Measurements from ENCODE around the gene C1orf232. TPM values are rescaled to one million over a fixed set of nuclear protein-coding genes. Genes with fewer than 3 reads are reported as not detected.

C1orf232 gene
- total and polyA plus RNA-seq, 2 of the 13 experiments (the other 11 are each of a cell fraction or from before 2014, with no cell fraction given), result not detected

GRCh38 chr1:26181586-26182382 is 13.0 kb upstream of the C1orf232 start:
- no TSS peak for BruUV-seq (replicated peaks)
- Histone ChIP-seq H3K9ac (ENCODE audit: insufficient read depth, low read depth, low read length) (no peak overlapping the region), H3K4me3 (replicated peaks in 1 of 3; ENCODE audit: insufficient read depth in 1 of 3, low read depth in 2 of 3, low read length in 3 of 3) (no peak overlapping the region), H4K20me1 (ENCODE audit: insufficient read depth, low read length) (no peaks in the 10 kb centered on the region), H3K4me1 (ENCODE audit: insufficient read depth, low read length) (peaks cover 22% of the 10 kb centered on the region), H3K36me3 (replicated peaks in 1 of 2; ENCODE audit: control insufficient read depth in 1 of 2, insufficient read depth in 2 of 2, low read length in 2 of 2) (peaks cover 0 to 2% of the 10 kb centered on the region in 2 experiments; a peak in 2 of 5 replicates), H3K79me2 (ENCODE audit: insufficient read depth, low read length) (no peaks in the 10 kb centered on the region), H3K27ac (ENCODE audit: extremely low read length, insufficient read depth, low read length) (no peak overlapping the region), H3K4me2 (ENCODE audit: low read depth, low read length) (no peak overlapping the region), H2AFZ (ENCODE audit: low read length) (no peak overlapping the region), H3K9me3 (ENCODE audit: low read length) (no peaks in the 10 kb centered on the region), H3K27me3 (ENCODE audit: control insufficient read depth in 1 of 2, insufficient read depth in 2 of 2, low read length in 2 of 2) (no peaks in the 10 kb centered on the region)
- TF ChIP-seq BCL6 (CRISPR knock-in tag; IDR thresholded peaks at IDR 0.05) (no peak), POLR2AphosphoS5 (IDR thresholded peaks at IDR 0.05; ENCODE audit: low read depth, low read length) (no peak), ZNF101 (CRISPR knock-in tag; IDR thresholded peaks at IDR 0.05; ENCODE audit: borderline replicate concordance, low read depth) (no peak), HMGXB4 (CRISPR knock-in tag; IDR thresholded peaks at IDR 0.05; ENCODE audit: borderline replicate concordance in 1 of 2, low read depth in 1 of 2) (no peak), NR3C1 (CRISPR knock-in tag; IDR thresholded peaks at IDR 0.05) (no peak), ZNF619 (CRISPR knock-in tag; IDR thresholded peaks at IDR 0.05) (no peak), ZFYVE20 (CRISPR knock-in tag; IDR thresholded peaks at IDR 0.05; ENCODE audit: borderline replicate concordance, low read depth) (no peak), ZNF83 (CRISPR knock-in tag; IDR thresholded peaks at IDR 0.05; ENCODE audit: borderline replicate concordance) (no peak)
- intact Hi-C loops (cut with micrococcal nuclease; ENCODE audit: unreplicated experiment), result no loop called here
- in situ Hi-C loops (cut with HindIII; ENCODE audit: extremely low pct_ligation_motif_present, low pct_unique_long_range_greater_than_20kb), result no loop called here
- ChIA-PET CTCF (ENCODE audit: low intra/inter-chr PET ratio, low total read pairs) (no interaction called here), POLR2A (no interaction called here)
- FAIRE-seq, result no peak
- no peak for DNase-seq (ENCODE audit: low spot score)
- WGBS (ENCODE audit: low lambda C conversion rate), result 73% methylated on average over 7 of the region's 9 CpGs
- no peak for ATAC-seq

Measured in HepG2 (cell line).